ENCODE measurements around the gene PARD6G. TPM values are rescaled to one million over a fixed set of nuclear protein-coding genes. Genes with fewer than 3 reads are reported as not detected.

Gene PARD6G
- total and polyA plus RNA-seq, 2 of the 13 experiments (the other 11 are each of a cell fraction or from before 2014, with no cell fraction given): 3.6 to 7.4 TPM

GRCh38 chr18:80188643-80189530 is 58.4 kb downstream of the PARD6G start (continued):
- TF ChIP-seq ZBTB43 (CRISPR knock-in tag; conservative IDR thresholded peaks at IDR 0.05): no peak
- TF ChIP-seq MYNN (CRISPR knock-in tag; IDR thresholded peaks at IDR 0.05; ENCODE audit: low read depth): no peak

- ChIA-PET CTCF (ENCODE audit: low intra/inter-chr PET ratio, low total read pairs) (no interaction called here), POLR2A (no interaction called here)
- no TSS peak for BruUV-seq (replicated peaks)
- Histone ChIP-seq H3K79me2 (ENCODE audit: insufficient read depth, low read length) (no peaks in the 10 kb centered on the region), H3K4me1 (ENCODE audit: insufficient read depth, low read length) (no peaks in the 10 kb centered on the region), H3K9me3 (ENCODE audit: low read length) (no peaks in the 10 kb centered on the region), H3K36me3 (replicated peaks in 1 of 2; ENCODE audit: control insufficient read depth in 1 of 2, insufficient read depth in 2 of 2, low read length in 2 of 2) (no peaks in the 10 kb centered on the region), H3K9ac (ENCODE audit: insufficient read depth, low read depth, low read length) (no peak overlapping the region), H3K4me3 (replicated peaks in 1 of 3; ENCODE audit: insufficient read depth in 1 of 3, low read depth in 2 of 3, low read length in 3 of 3) (no peak overlapping the region), H2AFZ (ENCODE audit: low read length) (no peak overlapping the region), H4K20me1 (ENCODE audit: insufficient read depth, low read length) (0 out of 2 replicates have a peak, but pooled peaks cover 5% of the 10 kb centered on the region), H3K4me2 (ENCODE audit: low read depth, low read length) (no peak overlapping the region), H3K27ac (ENCODE audit: extremely low read length, insufficient read depth, low read length) (no peak overlapping the region), H3K27me3 (ENCODE audit: control insufficient read depth in 1 of 2, insufficient read depth in 2 of 2, low read length in 2 of 2) (no peaks in the 10 kb centered on the region)
- FAIRE-seq (no peak), ATAC-seq (no peak), DNase-seq (ENCODE audit: low spot score) (no peak)
- in situ Hi-C loops (cut with HindIII; ENCODE audit: extremely low pct_ligation_motif_present, low pct_unique_long_range_greater_than_20kb) (no loop called here), intact Hi-C loops (cut with micrococcal nuclease; ENCODE audit: unreplicated experiment) (no loop called here)
- 94% methylated on average over 19 of the region's 19 CpGs for WGBS (ENCODE audit: low lambda C conversion rate)
- TF ChIP-seq ZNF589 (CRISPR knock-in tag; conservative IDR thresholded peaks at IDR 0.05) (no peak), POLR2A (IDR thresholded peaks at IDR 0.05; ENCODE audit: insufficient read depth in 1 of 2, low read depth in 2 of 2, low read length in 2 of 2) (no peak), CSRNP2 (CRISPR knock-in tag; conservative IDR thresholded peaks at IDR 0.05; ENCODE audit: low read depth) (no peak), ZNF580 (CRISPR knock-in tag; IDR thresholded peaks at IDR 0.05; ENCODE audit: borderline replicate concordance, low read depth) (no peak), SMARCC2 (IDR thresholded peaks at IDR 0.05) (no peak), ZNF136 (CRISPR knock-in tag; IDR thresholded peaks at IDR 0.05; ENCODE audit: low read depth) (no peak), KAT7 (CRISPR knock-in tag; IDR thresholded peaks at IDR 0.05; ENCODE audit: borderline replicate concordance) (no peak), NFIC (IDR thresholded peaks at IDR 0.05; ENCODE audit: low read length) (no peak), ZBTB25 (CRISPR knock-in tag; IDR thresholded peaks at IDR 0.05) (no peak), MAZ (IDR thresholded peaks at IDR 0.05; ENCODE audit: borderline replicate concordance, low read depth, low read length) (no peak), MAZ (CRISPR knock-in tag; IDR thresholded peaks at IDR 0.05; ENCODE audit: low read depth) (no peak), EZH2 (conservative IDR thresholded peaks at IDR 0.05; ENCODE audit: low read depth, low read length) (no peak), ZNF138 (CRISPR knock-in tag; IDR thresholded peaks at IDR 0.05; ENCODE audit: low read depth) (no peak)
Measured at GRCh38 chr18:80187956-80188642, 59.2 kb downstream of the PARD6G start.

All from HepG2 (cell line).